ENCODE measurements around the gene MYOF.
"Not testable (repeated sequence)": the region's sequence is repeated elsewhere in the genome, so short reads cannot be mapped to it uniquely, and the experiment has no call there.

The MYOF gene

GRCh38 chr10:93352638-93353383, 129.3 kb downstream of the MYOF start:
- no peak for DNase-seq (ENCODE audit: low read depth in 1 of 2, low spot score in 1 of 2)

DNA sequence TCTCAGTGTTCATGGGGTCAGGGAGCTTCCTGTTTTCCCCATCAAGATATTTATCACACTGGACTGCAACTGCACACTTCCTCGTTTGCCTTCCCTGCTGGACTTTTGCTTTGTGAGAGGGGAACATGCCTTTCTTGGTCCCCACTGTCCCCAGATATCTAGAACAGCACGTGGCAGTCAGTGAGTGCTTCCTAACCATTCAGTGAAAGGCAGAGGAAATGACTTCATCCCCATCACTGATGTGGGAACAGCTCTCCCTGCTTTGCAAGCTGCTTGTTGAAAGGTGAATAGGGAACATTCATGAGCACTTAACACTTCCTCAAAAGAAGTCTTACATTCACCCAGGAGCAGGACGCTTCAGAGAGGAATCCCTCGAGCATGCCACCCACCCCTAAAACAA, 135.4 kb downstream of the MYOF start:
- DNase-seq (ENCODE audit: low read depth in 1 of 2, low spot score in 1 of 2) = no peak

DNA sequence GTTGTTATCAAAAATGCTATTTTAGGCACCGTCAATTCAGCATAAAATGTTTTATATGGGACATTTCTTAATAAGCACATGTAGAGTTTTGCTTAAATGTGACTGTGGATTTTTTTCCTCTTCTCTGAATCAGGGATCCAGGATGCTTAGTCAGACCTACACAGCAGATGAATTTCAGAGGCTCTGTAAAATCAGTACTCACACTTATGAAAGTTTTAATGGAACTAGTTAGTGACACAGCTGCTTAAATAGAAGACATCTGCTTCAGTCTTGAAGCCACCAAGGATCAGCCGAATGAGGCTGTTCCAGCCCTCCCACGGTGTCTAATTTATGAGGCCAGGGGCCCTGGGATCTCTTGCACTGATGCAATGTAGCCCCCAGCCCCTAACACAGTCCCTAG, 136.0 kb downstream of the MYOF start:
- no peak for DNase-seq (ENCODE audit: low read depth in 1 of 2, low spot score in 1 of 2)

GRCh38 chr10:93344691-93345090, 137.4 kb downstream of the MYOF start:
- no peak for DNase-seq (ENCODE audit: low read depth in 1 of 2, low spot score in 1 of 2)

- DNase-seq (ENCODE audit: low read depth in 1 of 2, low spot score in 1 of 2) = no peak
Observed at GRCh38 chr10:93342921-93343320, 139.2 kb downstream of the MYOF start.

DNA sequence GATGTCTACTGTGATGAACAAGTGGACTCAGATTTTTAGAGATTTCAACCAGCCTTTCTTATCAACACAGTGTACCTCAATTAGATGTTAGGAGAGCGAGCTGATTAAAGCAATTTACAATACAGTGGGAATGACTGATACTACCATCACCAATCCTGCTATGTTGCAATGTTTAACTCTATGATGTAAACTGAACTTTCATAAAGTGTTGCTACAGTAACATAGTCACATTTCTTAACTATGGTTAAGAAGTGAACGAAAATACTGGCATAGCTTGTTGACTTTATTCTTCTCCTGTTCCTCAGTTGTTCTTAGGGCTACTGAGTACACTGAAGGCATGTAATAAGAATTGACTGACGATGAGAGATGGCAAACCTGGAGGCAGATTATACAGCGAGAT, 139.8 kb downstream of the MYOF start:
- no peak for DNase-seq (ENCODE audit: low read depth in 1 of 2, low spot score in 1 of 2)

GRCh38 chr10:93337309-93337721, 144.8 kb downstream of the MYOF start:
- no peak for DNase-seq (ENCODE audit: low read depth in 1 of 2, low spot score in 1 of 2)

DNA sequence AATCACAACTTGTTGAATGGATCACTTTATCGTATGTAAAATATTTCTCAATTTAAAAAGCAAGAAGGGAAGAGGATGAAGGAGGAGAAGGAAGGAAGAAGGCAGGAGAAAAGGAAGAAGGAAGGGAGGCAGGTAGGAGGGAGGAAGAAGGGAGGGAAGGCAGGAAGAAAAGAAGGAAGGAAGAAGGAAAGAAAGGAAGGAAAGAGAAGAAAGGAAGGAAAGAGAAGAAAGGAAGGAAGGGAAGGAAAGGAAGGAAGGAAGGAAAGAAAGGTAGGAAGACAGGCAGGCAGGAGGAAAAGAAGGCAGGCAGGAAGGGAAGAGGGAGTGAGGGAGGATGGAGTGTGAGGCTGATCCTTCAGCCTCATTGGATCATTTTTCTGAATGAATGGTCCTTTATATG, 145.5 kb downstream of the MYOF start:
- DNase-seq (ENCODE audit: low read depth in 1 of 2, low spot score in 1 of 2) = no peak

- no peak for DNase-seq (ENCODE audit: low read depth in 1 of 2, low spot score in 1 of 2)
Observed at GRCh38 chr10:93336110-93336509, 146.0 kb downstream of the MYOF start.

- DNase-seq (ENCODE audit: low read depth in 1 of 2, low spot score in 1 of 2) = no peak
Observed at GRCh38 chr10:93334901-93335327, 147.2 kb downstream of the MYOF start.

DNA sequence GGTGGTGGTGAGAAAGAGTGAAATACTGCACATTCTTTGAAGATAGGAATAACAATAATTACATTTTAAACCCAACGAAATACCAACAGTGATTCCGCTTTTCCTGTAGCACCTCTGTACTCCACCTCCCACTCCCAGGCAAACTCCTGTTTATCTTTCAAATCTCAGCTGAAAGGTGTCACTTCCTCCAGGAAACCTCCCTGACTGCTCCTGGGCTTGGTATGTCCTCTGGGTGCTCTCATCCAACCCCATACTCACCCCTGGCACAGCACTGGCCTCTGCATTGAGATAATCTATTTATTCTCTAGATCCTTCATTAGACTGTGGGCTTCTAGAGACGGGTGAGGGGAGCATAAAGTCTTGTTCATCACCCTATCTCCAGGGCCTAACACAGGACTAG, 148.0 kb downstream of the MYOF start:
- DNase-seq (ENCODE audit: low read depth in 1 of 2, low spot score in 1 of 2) = no peak

- DNase-seq (ENCODE audit: low read depth in 1 of 2, low spot score in 1 of 2) = no peak
Observed at GRCh38 chr10:93333278-93333978, 148.7 kb downstream of the MYOF start.

GRCh38 chr10:93330824-93331223, 151.3 kb downstream of the MYOF start:
- no peak for DNase-seq (ENCODE audit: low read depth in 1 of 2, low spot score in 1 of 2)

DNA sequence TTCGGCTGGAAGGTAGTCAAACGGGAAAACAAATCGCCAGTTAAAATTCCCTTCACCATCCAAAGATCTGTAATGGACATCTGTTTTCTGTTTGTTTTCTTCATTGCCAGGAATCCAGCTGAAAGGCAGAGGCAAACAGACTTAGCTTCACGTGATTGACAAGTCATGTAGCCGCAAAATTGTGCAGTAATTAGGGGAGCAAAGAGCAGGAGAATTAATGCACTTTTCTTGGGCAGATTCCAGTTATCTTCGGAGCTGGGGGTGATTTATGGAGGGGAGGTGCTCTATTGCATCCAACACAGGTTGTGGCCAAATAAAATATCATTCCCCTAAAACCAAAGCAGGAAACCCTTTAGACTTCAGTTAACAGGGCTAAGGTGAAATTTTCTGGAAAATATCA, 162.2 kb downstream of the MYOF start:
- DNase-seq (ENCODE audit: low read depth in 1 of 2, low spot score in 1 of 2) = no peak

GRCh38 chr10:93319096-93319495, 163.0 kb downstream of the MYOF start:
- DNase-seq (ENCODE audit: low read depth in 1 of 2, low spot score in 1 of 2) = no peak

DNA sequence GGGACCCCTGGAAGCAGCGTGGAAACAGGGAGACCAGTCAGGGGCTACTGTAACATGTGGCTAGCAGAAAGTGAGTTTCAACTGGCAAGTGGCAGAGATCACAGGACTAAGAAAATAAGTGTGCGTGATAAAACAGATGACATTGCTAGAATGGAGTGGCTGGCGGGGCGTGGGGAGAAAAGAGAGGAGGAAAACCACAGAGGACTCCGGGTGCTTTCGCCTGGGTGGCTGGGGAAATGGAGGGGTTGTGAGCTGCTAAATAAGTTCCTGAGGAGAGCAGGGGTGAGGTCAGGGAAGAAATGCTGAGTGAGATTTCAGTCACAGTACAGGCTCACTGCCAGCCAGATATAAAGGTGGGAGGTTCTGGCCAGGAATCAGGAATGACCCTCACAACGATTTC, 166.9 kb downstream of the MYOF start:
- DNase-seq (ENCODE audit: low read depth in 1 of 2, low spot score in 1 of 2) = no peak

DNA sequence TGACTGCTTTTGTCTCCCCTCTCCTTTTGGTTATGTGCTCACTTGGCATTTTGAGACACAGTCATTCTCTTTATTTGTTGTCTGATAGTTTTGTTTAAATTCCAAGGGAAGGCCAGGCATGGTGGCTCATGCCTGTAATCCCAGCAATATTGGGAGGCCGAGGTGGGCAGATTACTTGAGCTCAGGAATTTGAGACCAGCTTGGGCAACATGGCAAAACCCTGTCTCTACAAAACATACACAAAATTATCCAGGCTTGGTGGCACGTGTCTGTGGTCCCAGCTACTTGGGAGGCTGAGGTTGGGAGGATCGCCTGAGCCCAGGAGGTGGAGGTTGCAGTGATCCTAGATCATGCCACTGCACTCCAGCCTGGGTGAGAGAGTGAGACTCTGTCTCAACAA, 167.5 kb downstream of the MYOF start:
- DNase-seq (ENCODE audit: low read depth in 1 of 2, low spot score in 1 of 2) = not testable (repeated sequence)

DNA sequence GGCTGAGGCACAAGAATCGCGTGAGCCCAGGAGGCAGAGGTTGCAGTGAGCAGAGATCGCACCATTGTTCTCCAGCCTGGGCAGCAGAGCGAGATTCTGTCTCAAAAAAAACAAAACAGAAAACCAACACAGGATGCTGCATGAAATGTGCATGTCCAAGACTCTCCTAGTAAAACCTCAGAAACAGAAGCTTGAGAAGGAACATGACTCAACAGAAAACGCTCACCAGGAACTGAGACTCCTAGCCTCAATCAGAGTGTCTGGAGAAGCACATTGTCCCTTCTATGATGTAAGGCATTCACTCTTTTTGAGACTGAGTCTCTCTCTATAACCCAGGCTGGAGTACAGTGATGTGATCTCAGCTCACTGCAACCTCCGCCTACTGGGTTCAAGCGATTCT, 168.3 kb downstream of the MYOF start:
- no peak for DNase-seq (ENCODE audit: low read depth in 1 of 2, low spot score in 1 of 2)

- DNase-seq (ENCODE audit: low read depth in 1 of 2, low spot score in 1 of 2) = no peak
Observed at GRCh38 chr10:93309062-93309461, 173.1 kb downstream of the MYOF start.

DNA sequence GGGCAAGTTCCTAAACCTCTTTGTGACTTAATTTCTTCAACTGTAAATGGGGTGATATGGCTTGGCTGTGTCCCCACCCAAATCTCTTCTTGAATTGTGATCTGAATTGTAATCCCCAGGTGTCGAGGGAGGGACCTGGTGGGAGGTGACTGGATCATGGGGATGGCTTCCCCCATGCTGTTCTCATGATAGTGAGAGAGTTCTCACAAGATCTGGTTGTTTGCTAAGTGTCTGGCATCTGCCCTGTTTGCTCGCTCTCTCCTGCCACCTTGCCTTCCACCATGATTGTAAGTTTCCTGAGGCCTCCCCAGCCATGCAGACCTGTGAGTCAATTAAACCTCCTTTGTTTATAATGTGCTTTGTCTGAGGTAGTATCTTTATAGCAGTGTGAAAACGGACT, 177.0 kb downstream of the MYOF start:
- DNase-seq (ENCODE audit: low read depth in 1 of 2, low spot score in 1 of 2) = no peak

DNA sequence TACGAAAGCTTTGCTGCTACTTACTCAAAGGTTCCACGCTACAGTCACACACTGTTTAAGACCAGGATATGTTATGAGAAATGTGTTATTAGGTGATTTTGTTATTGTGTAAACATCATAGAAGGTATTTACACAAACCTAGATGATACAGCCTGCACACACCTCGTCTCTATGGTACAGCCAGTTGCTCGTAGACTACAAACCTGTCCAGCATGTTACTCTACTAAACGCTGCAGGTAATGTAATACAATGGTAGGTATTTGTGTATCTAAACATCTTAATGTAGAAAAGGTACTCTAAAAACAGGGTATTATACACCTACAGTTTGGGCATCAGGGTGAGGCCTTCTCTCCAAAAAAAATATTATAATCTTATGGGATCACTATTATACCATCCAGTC, 181.2 kb downstream of the MYOF start:
- no peak for DNase-seq (ENCODE audit: low read depth in 1 of 2, low spot score in 1 of 2)

- DNase-seq (ENCODE audit: low read depth in 1 of 2, low spot score in 1 of 2) = no peak
Observed at GRCh38 chr10:93300288-93300917, 181.7 kb downstream of the MYOF start.
